COLO829 (cell line): ENCODE results near the gene TMEM82.

Experiments
- DNase-seq: peaks from one replicate; pipeline ENCODE4 v3.0.0; 2012; ENCODE audit warnings: low spot score

TMEM82 gene

GRCh38 chr1:15720861-15721260 is 21.4 kb upstream of the TMEM82 start:
- DNase-seq = no peak

GRCh38 chr1:15722411-15722810 is 19.9 kb upstream of the TMEM82 start:
- no peak for DNase-seq

GRCh38 chr1:15722836-15723532 is 19.3 kb upstream of the TMEM82 start:
- no peak for DNase-seq

- DNase-seq = no peak
These were observed 18.6 kb upstream of the TMEM82 start for GRCh38 chr1:15723631-15724246.

- DNase-seq = no peak
These were observed 17.1 kb upstream of the TMEM82 start for GRCh38 chr1:15724949-15725880.

GRCh38 chr1:15726508-15726907 is 15.8 kb upstream of the TMEM82 start:
- no peak for DNase-seq

GRCh38 chr1:15727021-15727420 is 15.3 kb upstream of the TMEM82 start:
- DNase-seq = no peak

GRCh38 chr1:15727424-15727823 is 14.9 kb upstream of the TMEM82 start:
- DNase-seq = no peak

- DNase-seq = no peak
These were observed 14.3 kb upstream of the TMEM82 start for GRCh38 chr1:15727866-15728534.

GRCh38 chr1:15728937-15729657 is 13.2 kb upstream of the TMEM82 start:
- no peak for DNase-seq

GRCh38 chr1:15730423-15730822 is 11.9 kb upstream of the TMEM82 start:
- DNase-seq = no peak

- DNase-seq = no peak
These were observed 11.4 kb upstream of the TMEM82 start for GRCh38 chr1:15730936-15731335.

- DNase-seq = no peak
These were observed 10.3 kb upstream of the TMEM82 start for GRCh38 chr1:15731735-15732685.

GRCh38 chr1:15732686-15733081 is 9.6 kb upstream of the TMEM82 start:
- DNase-seq = no peak

- no peak for DNase-seq
These were observed 9.0 kb upstream of the TMEM82 start for GRCh38 chr1:15733218-15733725.

- no peak for DNase-seq
These were observed 8.5 kb upstream of the TMEM82 start for GRCh38 chr1:15733726-15734226.

- DNase-seq = no peak
These were observed 8.0 kb upstream of the TMEM82 start for GRCh38 chr1:15734296-15734695.

GRCh38 chr1:15734901-15735300 is 7.4 kb upstream of the TMEM82 start:
- no peak for DNase-seq

GRCh38 chr1:15735304-15736037 is 6.8 kb upstream of the TMEM82 start:
- DNase-seq = no peak
